HG03280 (cell line): ENCODE data around the gene SLC38A1.

Source experiments
- ATAC-seq: cut with Tn5 transposase; IDR thresholded peaks from one replicate; pipeline ENCODE4 v1.9.1; 2021; ENCODE audit warnings: mild to moderate bottlenecking, moderate library complexity; ENCODE audit not compliant: unreplicated experiment

Gene SLC38A1

GRCh38 chr12:46147144-46147543 is 121.7 kb downstream of the SLC38A1 start:
- no peak for ATAC-seq

- no peak for ATAC-seq
Measured at GRCh38 chr12:46145881-46146280, 123.0 kb downstream of the SLC38A1 start.

GRCh38 chr12:46144433-46144832 is 124.4 kb downstream of the SLC38A1 start:
- ATAC-seq: no peak

GRCh38 chr12:46136249-46136648 is 132.6 kb downstream of the SLC38A1 start:
- ATAC-seq: no peak

- ATAC-seq: no peak
Measured at GRCh38 chr12:46135750-46136149, 133.1 kb downstream of the SLC38A1 start.

- ATAC-seq: no peak
Measured at GRCh38 chr12:46134852-46135251, 134.0 kb downstream of the SLC38A1 start.

- no peak for ATAC-seq
Measured at GRCh38 chr12:46134205-46134811, 134.5 kb downstream of the SLC38A1 start.

GRCh38 chr12:46133751-46134150 is 135.1 kb downstream of the SLC38A1 start:
- ATAC-seq: no peak
